HUES6 (cell line): ENCODE results near the gene OXNAD1.

Source experiments
- H3K27ac ChIP-seq: 2 replicates; pipeline ENCODE4 v1.7.0; 2013; ENCODE audit warnings: low read depth, mild to moderate bottlenecking, low read length, inconsistent platforms
- H3K27me3 ChIP-seq: 2 replicates; pipeline ENCODE4 v1.6.1; 2013; ENCODE audit warnings: low read length; ENCODE audit not compliant: control insufficient read depth, insufficient read depth
- H3K36me3 ChIP-seq: 2 replicates; pipeline ENCODE4 v1.6.1; 2013; ENCODE audit warnings: low read length; ENCODE audit not compliant: control insufficient read depth, insufficient read depth
- H3K4me1 ChIP-seq: 2 replicates; pipeline ENCODE4 v1.6.1; 2013; ENCODE audit warnings: low read length; ENCODE audit not compliant: control insufficient read depth, insufficient read depth
- H3K4me3 ChIP-seq: 2 replicates; pipeline ENCODE4 v1.5.1; 2013; ENCODE audit warnings: low read depth, low read length
- H3K9ac ChIP-seq: one replicate; pipeline ENCODE4 v1.6.1; 2013; ENCODE audit warnings: mild to moderate bottlenecking, low read length
- H3K9me3 ChIP-seq: 2 replicates; pipeline ENCODE4 v1.6.1; 2013; ENCODE audit warnings: low read depth, low read length; ENCODE audit not compliant: control insufficient read depth, insufficient read depth

The OXNAD1 gene

DNA sequence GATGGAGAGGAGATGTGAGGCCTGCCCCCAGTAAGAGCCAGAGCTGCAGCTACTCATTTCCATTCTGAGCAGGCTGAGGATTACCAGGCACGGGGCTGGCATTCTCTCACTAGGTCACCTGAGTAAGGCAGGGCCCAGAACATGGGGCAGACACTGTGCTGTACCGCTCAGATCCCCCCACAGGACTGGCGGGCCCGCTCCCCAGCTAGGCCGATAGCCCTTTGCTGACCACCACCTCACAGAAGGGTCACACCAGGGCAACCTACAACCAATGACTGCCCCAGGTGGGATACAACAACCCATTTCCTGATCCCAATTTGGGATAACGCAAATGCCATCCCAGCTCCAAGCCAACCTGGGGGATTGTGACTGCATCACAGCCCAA, 52.5 kb downstream of the OXNAD1 start:
- no peak overlapping the region for H3K27ac ChIP-seq
- H3K4me3 ChIP-seq, result no peak overlapping the region
- peaks cover 49% of the 10 kb centered on the region for H3K36me3 ChIP-seq
- no peak overlapping the region for H3K9ac ChIP-seq
- H3K4me1 ChIP-seq, result no peaks in the 10 kb centered on the region
- no peaks in the 10 kb centered on the region for H3K9me3 ChIP-seq
- H3K27me3 ChIP-seq, result no peaks in the 10 kb centered on the region

DNA sequence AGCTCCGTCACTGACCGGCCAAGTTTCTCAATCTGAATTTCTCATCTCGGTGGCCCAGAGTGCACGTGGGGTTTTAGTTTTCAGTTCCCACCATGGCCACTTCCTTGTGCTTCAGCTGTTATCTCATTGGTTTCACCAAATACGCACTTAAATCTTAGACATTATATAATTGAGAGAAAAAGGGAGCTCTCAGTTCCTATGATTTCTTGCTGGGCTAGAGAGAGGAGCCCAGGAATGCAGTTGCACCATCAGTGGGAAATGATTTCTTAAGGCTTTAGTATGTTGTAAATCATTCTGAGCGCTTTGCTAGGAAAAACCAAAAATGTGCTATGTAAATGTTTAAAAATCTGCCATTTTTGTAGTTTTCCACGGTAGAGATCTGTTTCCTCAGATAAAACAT, 53.2 kb downstream of the OXNAD1 start:
- Histone ChIP-seq H3K9me3 (no peaks in the 10 kb centered on the region), H3K4me1 (no peaks in the 10 kb centered on the region), H3K36me3 (peaks cover 52% of the 10 kb centered on the region), H3K4me3 (no peak overlapping the region), H3K27ac (no peak overlapping the region), H3K27me3 (no peaks in the 10 kb centered on the region), H3K9ac (no peak overlapping the region)

- Histone ChIP-seq H3K36me3 (peaks cover 47% of the 10 kb centered on the region), H3K27me3 (no peaks in the 10 kb centered on the region), H3K9ac (no peak overlapping the region), H3K4me1 (no peaks in the 10 kb centered on the region), H3K4me3 (no peak overlapping the region), H3K27ac (no peak overlapping the region), H3K9me3 (no peaks in the 10 kb centered on the region)
These were observed 54.3 kb downstream of the OXNAD1 start for GRCh38 chr3:16319307-16319706.

GRCh38 chr3:16319723-16320122, 54.7 kb downstream of the OXNAD1 start:
- H3K27me3 ChIP-seq, result no peaks in the 10 kb centered on the region
- peaks cover 47% of the 10 kb centered on the region for H3K36me3 ChIP-seq
- no peaks in the 10 kb centered on the region for H3K9me3 ChIP-seq
- H3K4me1 ChIP-seq, result no peaks in the 10 kb centered on the region
- no peak overlapping the region for H3K27ac ChIP-seq
- H3K4me3 ChIP-seq, result no peak overlapping the region
- H3K9ac ChIP-seq, result no peak overlapping the region

GRCh38 chr3:16320711-16321110, 55.7 kb downstream of the OXNAD1 start:
- no peaks in the 10 kb centered on the region for H3K27me3 ChIP-seq
- H3K9ac ChIP-seq, result no peak overlapping the region
- H3K27ac ChIP-seq, result no peak overlapping the region
- H3K4me1 ChIP-seq, result no peaks in the 10 kb centered on the region
- H3K9me3 ChIP-seq, result no peaks in the 10 kb centered on the region
- peaks cover 50% of the 10 kb centered on the region for H3K36me3 ChIP-seq
- H3K4me3 ChIP-seq, result no peak overlapping the region

GRCh38 chr3:16322189-16322588, 57.2 kb downstream of the OXNAD1 start:
- Histone ChIP-seq H3K4me1 (no peaks in the 10 kb centered on the region), H3K9me3 (no peaks in the 10 kb centered on the region), H3K9ac (no peak overlapping the region), H3K4me3 (no peak overlapping the region), H3K27ac (no peak overlapping the region), H3K27me3 (no peaks in the 10 kb centered on the region), H3K36me3 (peaks cover 38% of the 10 kb centered on the region)

- Histone ChIP-seq H3K4me1 (no peaks in the 10 kb centered on the region), H3K9me3 (no peaks in the 10 kb centered on the region), H3K4me3 (no peak overlapping the region), H3K27ac (no peak overlapping the region), H3K9ac (no peak overlapping the region), H3K27me3 (no peaks in the 10 kb centered on the region), H3K36me3 (peaks cover 37% of the 10 kb centered on the region)
These were observed 58.7 kb downstream of the OXNAD1 start for GRCh38 chr3:16323737-16324136.

GRCh38 chr3:16325850-16326249, 60.8 kb downstream of the OXNAD1 start:
- H3K4me1 ChIP-seq, result no peaks in the 10 kb centered on the region
- peaks cover 32% of the 10 kb centered on the region for H3K36me3 ChIP-seq
- H3K27ac ChIP-seq, result no peak overlapping the region
- no peak overlapping the region for H3K9ac ChIP-seq
- H3K4me3 ChIP-seq, result no peak overlapping the region
- no peaks in the 10 kb centered on the region for H3K27me3 ChIP-seq
- H3K9me3 ChIP-seq, result no peaks in the 10 kb centered on the region

DNA sequence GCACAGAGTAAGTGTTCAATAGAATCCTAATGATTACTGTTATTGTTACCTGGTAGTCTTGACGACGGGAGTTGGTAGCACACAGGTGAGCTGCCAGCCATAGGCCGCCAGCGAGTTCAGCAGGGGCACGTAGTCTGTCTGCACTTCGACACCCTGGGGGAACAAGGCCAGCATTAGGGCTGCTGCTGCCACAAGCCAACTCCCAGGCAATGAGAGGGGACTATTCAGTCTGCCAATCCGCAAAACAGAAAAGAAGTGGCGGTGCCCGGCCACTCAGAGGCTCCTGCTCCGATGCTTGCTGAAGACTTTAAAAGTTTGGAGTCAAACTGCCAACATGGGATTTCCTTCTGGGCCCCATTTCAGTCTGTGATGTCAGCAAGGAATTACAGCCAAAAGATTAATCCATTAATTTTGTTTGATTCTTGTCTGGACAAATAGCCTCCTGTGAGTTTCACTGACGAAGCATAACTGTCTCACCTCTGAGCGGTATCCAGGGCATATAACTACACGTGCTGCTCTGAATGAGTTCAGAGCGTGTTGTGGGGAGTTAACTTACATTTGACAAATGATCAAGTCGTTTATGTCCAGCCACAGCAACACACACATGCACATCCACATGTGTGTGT, 61.8 kb downstream of the OXNAD1 start:
- Histone ChIP-seq H3K4me3 (no peak overlapping the region), H3K9ac (no peak overlapping the region), H3K27ac (no peak overlapping the region), H3K9me3 (peaks cover 9% of the 10 kb centered on the region), H3K36me3 (peaks cover 33% of the 10 kb centered on the region), H3K27me3 (no peaks in the 10 kb centered on the region), H3K4me1 (no peaks in the 10 kb centered on the region)

GRCh38 chr3:16328124-16328523, 63.1 kb downstream of the OXNAD1 start:
- Histone ChIP-seq H3K9me3 (peaks cover 9% of the 10 kb centered on the region), H3K36me3 (peaks cover 31% of the 10 kb centered on the region), H3K9ac (no peak overlapping the region), H3K27me3 (no peaks in the 10 kb centered on the region), H3K27ac (no peak overlapping the region), H3K4me3 (no peak overlapping the region), H3K4me1 (no peaks in the 10 kb centered on the region)

- H3K4me3 ChIP-seq, result no peak overlapping the region
- H3K9ac ChIP-seq, result no peak overlapping the region
- no peaks in the 10 kb centered on the region for H3K4me1 ChIP-seq
- no peak overlapping the region for H3K27ac ChIP-seq
- peaks cover 9% of the 10 kb centered on the region for H3K9me3 ChIP-seq
- no peaks in the 10 kb centered on the region for H3K27me3 ChIP-seq
- peaks cover 27% of the 10 kb centered on the region for H3K36me3 ChIP-seq
These were observed 64.2 kb downstream of the OXNAD1 start for GRCh38 chr3:16329036-16329825.
